Left hindlimb (tissue), 1 donor: Measurements from ENCODE around the gene GBX1.
A peak's percentile ranks its signal among the peaks of the same experiment; 100 is the strongest.

Experiments
- DNase-seq: peaks from one replicate; pipeline ENCODE4 v3.0.0-alpha.2; 2018

GBX1 gene

GRCh38 chr7:151172273-151173141, 5.0 kb upstream of the GBX1 start:
- peak; percentile 82 for DNase-seq

GRCh38 chr7:151168787-151169162, 1.3 kb upstream of the GBX1 start:
- DNase-seq: no peak

GRCh38 chr7:151168003-151168786, 701 bp upstream of the GBX1 start:
- DNase-seq: no peak

GRCh38 chr7:151166629-151167196, 781 bp downstream of the GBX1 start:
- no peak for DNase-seq

- no peak for DNase-seq
Measured at GRCh38 chr7:151161757-151162156, 5.7 kb downstream of the GBX1 start.

- no peak for DNase-seq
Measured at GRCh38 chr7:151157645-151158329, 9.7 kb downstream of the GBX1 start.

GRCh38 chr7:151152643-151153513, 14.6 kb downstream of the GBX1 start:
- DNase-seq: no peak

- no peak for DNase-seq
Measured at GRCh38 chr7:151150388-151150787, 17.1 kb downstream of the GBX1 start.

GRCh38 chr7:151148319-151149259, 18.9 kb downstream of the GBX1 start:
- no peak for DNase-seq

GRCh38 chr7:151146761-151147160, 20.7 kb downstream of the GBX1 start:
- DNase-seq: no peak

- no peak for DNase-seq
Measured at GRCh38 chr7:151144387-151144786, 23.1 kb downstream of the GBX1 start.

- peak; percentile 49 for DNase-seq
Measured at GRCh38 chr7:151143261-151144015, 24.1 kb downstream of the GBX1 start.

GRCh38 chr7:151142686-151143040, 24.8 kb downstream of the GBX1 start:
- DNase-seq: peak; percentile 23

- peak; percentile 20 for DNase-seq
Measured at GRCh38 chr7:151141855-151142685, 25.4 kb downstream of the GBX1 start.

GRCh38 chr7:151141311-151141854, 26.1 kb downstream of the GBX1 start:
- DNase-seq: peak; percentile 15

- DNase-seq: peak; percentile 24
Measured at GRCh38 chr7:151140826-151141225, 26.7 kb downstream of the GBX1 start.

- peak; percentile 6 for DNase-seq
Measured at GRCh38 chr7:151139791-151140190, 27.7 kb downstream of the GBX1 start.

- no peak for DNase-seq
Measured at GRCh38 chr7:151139071-151139790, 28.3 kb downstream of the GBX1 start.
